SU-DHL-6 (cell line): ENCODE measurements around the gene FBXL4.
A peak's percentile ranks its signal among the peaks of the same experiment; 100 is the strongest.

Experiments used
- H2AFZ ChIP-seq: fragments of 200-600 bp; sonication (generic); 2 replicates; pipeline ENCODE4 v1.6.1; 2014; ENCODE audit warnings: low read depth, mild to moderate bottlenecking, moderate library complexity, mixed read lengths, antibody characterized with exemption, low read length; ENCODE audit not compliant: severe bottlenecking
- H3F3A ChIP-seq: fragments of 200-600 bp; shearing (Covaris generic); 2 replicates; pipeline ENCODE4 v1.6.0; 2016; ENCODE audit warnings: antibody characterized with exemption, mild to moderate bottlenecking; ENCODE audit not compliant: insufficient read depth
- H3K27ac ChIP-seq: fragments of 200-600 bp; sonication (generic); 2 replicates; pipeline ENCODE4 v1.5.1; 2016; ENCODE audit warnings: low read depth, mild to moderate bottlenecking, low read length, moderate library complexity, mixed read lengths
- H3K27me3 ChIP-seq: fragments of 200-600 bp; sonication (generic), shearing (Covaris generic); 2 replicates; pipeline ENCODE4 v1.6.0; 2014; ENCODE audit warnings: mild to moderate bottlenecking, low read length
- H3K36me3 ChIP-seq: fragments of 200-600 bp; sonication (generic); 2 replicates; pipeline ENCODE4 v1.6.1; 2014; ENCODE audit warnings: mild to moderate bottlenecking, low read length, mixed read lengths
- H3K4me2 ChIP-seq: fragments of 300-600, 200-600 bp; shearing (Covaris generic), sonication (generic); 2 replicates; pipeline ENCODE4 v1.6.0; 2014; ENCODE audit warnings: low read length, low read depth, mild to moderate bottlenecking; ENCODE audit not compliant: poor library complexity, severe bottlenecking
- H3K4me3 ChIP-seq: fragments of 200-600 bp; sonication (generic); 2 replicates; pipeline ENCODE4 v1.5.1; 2014; ENCODE audit warnings: antibody characterized with exemption, low read length, mild to moderate bottlenecking, mixed read lengths; ENCODE audit not compliant: insufficient read depth, poor library complexity, severe bottlenecking
- H3K79me2 ChIP-seq: fragments of 200-600 bp; sonication (generic); 2 replicates; pipeline ENCODE4 v1.6.1; 2014; ENCODE audit warnings: mild to moderate bottlenecking, low read length, moderate library complexity; ENCODE audit not compliant: insufficient read depth
- H3K9ac ChIP-seq: fragments of 200-600 bp; sonication (generic); 2 replicates; pipeline ENCODE4 v1.7.0; 2014; ENCODE audit warnings: mild to moderate bottlenecking, low read length
- H3K9me2 ChIP-seq: fragments of 200-600 bp; sonication (generic); replicated peaks from 2 replicates; pipeline ENCODE4 v1.6.1; 2014; ENCODE audit warnings: low read length; ENCODE audit not compliant: insufficient read depth
- H3K9me3 ChIP-seq: fragments of 200-600 bp; sonication (generic); 2 replicates; pipeline ENCODE4 v1.6.1; 2014; ENCODE audit warnings: low read length, mixed read lengths; ENCODE audit not compliant: insufficient read depth
- H4K20me1 ChIP-seq: fragments of 200-600 bp; sonication (generic); 2 replicates; pipeline ENCODE4 v1.6.1; 2014; ENCODE audit warnings: low read depth, mild to moderate bottlenecking, antibody characterized with exemption, low read length, moderate library complexity, mixed read lengths
- EZH2phosphoT487 ChIP-seq: fragments of 200-600 bp; sonication (generic), shearing (Covaris generic); conservative IDR thresholded peaks from 2 replicates; pipeline ENCODE4 v1.6.1; 2018; ENCODE audit warnings: mild to moderate bottlenecking, antibody characterized with exemption, low read length, moderate library complexity, mixed read lengths
- TF ChIP-seq, protein P1 (sequence below): fragments of 200-600 bp; sonication (generic); IDR thresholded peaks from one replicate; pipeline ENCODE4 v1.5.1; 2017; ENCODE audit warnings: antibody characterized with exemption, mild to moderate bottlenecking, low read length, moderate library complexity; ENCODE audit not compliant: insufficient read depth, poor library complexity, severe bottlenecking

Gene FBXL4

DNA sequence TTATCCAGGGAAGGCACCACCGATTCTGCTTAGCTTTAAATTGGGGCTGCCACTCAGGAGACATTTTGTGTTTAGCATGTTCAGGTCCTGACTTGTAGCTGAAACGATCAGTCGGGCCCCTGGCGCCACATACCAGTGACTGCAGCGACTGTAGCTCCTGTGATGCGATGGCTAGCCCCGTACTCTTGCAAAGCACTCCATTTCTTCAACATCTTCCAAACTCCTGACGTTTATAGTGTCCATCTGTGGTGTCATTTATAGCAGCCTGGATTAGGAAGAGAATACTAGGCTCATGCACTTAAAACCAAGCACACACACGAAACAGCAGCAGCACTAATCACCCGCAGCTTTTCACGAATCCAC lies 100.3 kb downstream of the FBXL4 start:
- Histone ChIP-seq H3K4me3 (no peak overlapping the region), H3K79me2 (no peaks in the 10 kb centered on the region), H4K20me1 (no peaks in the 10 kb centered on the region), H2AFZ (no peak overlapping the region), H3K27me3 (no peaks in the 10 kb centered on the region), H3K9me3 (no peaks in the 10 kb centered on the region), H3F3A (no peaks in the 10 kb centered on the region), H3K9ac (no peak overlapping the region), H3K9me2 (no peaks in the 10 kb centered on the region), H3K4me2 (no peak overlapping the region), H3K27ac (no peak overlapping the region), H3K36me3 (no peaks in the 10 kb centered on the region)
- TF ChIP-seq, protein P1, sequence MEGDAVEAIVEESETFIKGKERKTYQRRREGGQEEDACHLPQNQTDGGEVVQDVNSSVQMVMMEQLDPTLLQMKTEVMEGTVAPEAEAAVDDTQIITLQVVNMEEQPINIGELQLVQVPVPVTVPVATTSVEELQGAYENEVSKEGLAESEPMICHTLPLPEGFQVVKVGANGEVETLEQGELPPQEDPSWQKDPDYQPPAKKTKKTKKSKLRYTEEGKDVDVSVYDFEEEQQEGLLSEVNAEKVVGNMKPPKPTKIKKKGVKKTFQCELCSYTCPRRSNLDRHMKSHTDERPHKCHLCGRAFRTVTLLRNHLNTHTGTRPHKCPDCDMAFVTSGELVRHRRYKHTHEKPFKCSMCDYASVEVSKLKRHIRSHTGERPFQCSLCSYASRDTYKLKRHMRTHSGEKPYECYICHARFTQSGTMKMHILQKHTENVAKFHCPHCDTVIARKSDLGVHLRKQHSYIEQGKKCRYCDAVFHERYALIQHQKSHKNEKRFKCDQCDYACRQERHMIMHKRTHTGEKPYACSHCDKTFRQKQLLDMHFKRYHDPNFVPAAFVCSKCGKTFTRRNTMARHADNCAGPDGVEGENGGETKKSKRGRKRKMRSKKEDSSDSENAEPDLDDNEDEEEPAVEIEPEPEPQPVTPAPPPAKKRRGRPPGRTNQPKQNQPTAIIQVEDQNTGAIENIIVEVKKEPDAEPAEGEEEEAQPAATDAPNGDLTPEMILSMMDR, result no peak
- no peak for TF ChIP-seq EZH2phosphoT487

GRCh38 chr6:98846021-98846380 lies 101.7 kb downstream of the FBXL4 start:
- Histone ChIP-seq H3K9ac (no peak overlapping the region), H3K79me2 (no peaks in the 10 kb centered on the region), H3K27me3 (no peaks in the 10 kb centered on the region), H2AFZ (no peak overlapping the region), H3K4me3 (no peak overlapping the region), H3K27ac (no peak overlapping the region), H4K20me1 (no peaks in the 10 kb centered on the region), H3K4me2 (no peak overlapping the region), H3K9me3 (no peaks in the 10 kb centered on the region), H3K36me3 (no peaks in the 10 kb centered on the region), H3F3A (no peaks in the 10 kb centered on the region), H3K9me2 (no peaks in the 10 kb centered on the region)
- TF ChIP-seq EZH2phosphoT487, result no peak
- TF ChIP-seq, protein P1, result peak; percentile 3

GRCh38 chr6:98845211-98846020 lies 102.3 kb downstream of the FBXL4 start:
- no peaks in the 10 kb centered on the region for H3K36me3 ChIP-seq
- no peak overlapping the region for H3K4me3 ChIP-seq
- H4K20me1 ChIP-seq, result no peaks in the 10 kb centered on the region
- no peaks in the 10 kb centered on the region for H3K79me2 ChIP-seq
- H3K9me2 ChIP-seq, result no peaks in the 10 kb centered on the region
- no peaks in the 10 kb centered on the region for H3F3A ChIP-seq
- no peak overlapping the region for H3K9ac ChIP-seq
- H3K9me3 ChIP-seq, result no peaks in the 10 kb centered on the region
- no peak for TF ChIP-seq EZH2phosphoT487
- TF ChIP-seq, protein P1, result peak; percentile 78
- H3K27me3 ChIP-seq, result no peaks in the 10 kb centered on the region
- no peak overlapping the region for H2AFZ ChIP-seq
- H3K27ac ChIP-seq, result no peak overlapping the region
- peak overlapping the region; percentile 32 for H3K4me2 ChIP-seq
